HepG2 (cell line): Measurements from ENCODE around the gene CASKIN2. TPM values are rescaled to one million over a fixed set of nuclear protein-coding genes. Genes with fewer than 3 reads are reported as not detected.

Experiments used
- ARID5B ChIP-seq: IDR thresholded peaks from 2 replicates; pipeline ENCODE4 v1.4.0; 2020; ENCODE audit warnings: mild to moderate bottlenecking, missing genetic modification reagents
- CC2D1A ChIP-seq: sonication (generic); formaldehyde crosslinking; IDR thresholded peaks from 2 replicates; pipeline ENCODE4 v1.8.1; 2023; ENCODE audit warnings: mild to moderate bottlenecking, missing genetic modification reagents
- ESRRA ChIP-seq: sonication (generic); formaldehyde crosslinking; IDR thresholded peaks from 2 replicates; pipeline ENCODE4 v1.5.1; 2020; ENCODE audit warnings: mild to moderate bottlenecking, low read depth, missing genetic modification reagents
- FOSL1 ChIP-seq: sonication (generic); formaldehyde crosslinking; IDR thresholded peaks from 2 replicates; pipeline ENCODE4 v1.9.0; 2021; ENCODE audit warnings: missing genetic modification reagents, borderline replicate concordance
- HNF4A ChIP-seq: sonication (generic); formaldehyde crosslinking; IDR thresholded peaks from 2 replicates; pipeline ENCODE4 v1.4.0; 2020; ENCODE audit warnings: missing genetic modification reagents
- KDM6A ChIP-seq: IDR thresholded peaks from 2 replicates; pipeline ENCODE4 v1.6.1; 2016; ENCODE audit warnings: low read depth
- RBM22 ChIP-seq: fragments of 200-400 bp; formaldehyde crosslinking; optimal IDR thresholded peaks from 2 replicates; pipeline ENCODE3; 2017; ENCODE audit warnings: mild to moderate bottlenecking, low read length, moderate library complexity
- SMARCC2 ChIP-seq: fragments of 450-650 bp; IDR thresholded peaks from 2 replicates; pipeline ENCODE4 v1.6.1; 2017; ENCODE audit warnings: antibody characterized with exemption, mild to moderate bottlenecking
- SP2 ChIP-seq: sonication (generic); formaldehyde crosslinking; IDR thresholded peaks from 2 replicates; pipeline ENCODE4 v1.5.1; 2020; ENCODE audit warnings: mild to moderate bottlenecking, missing genetic modification reagents
- ZNF234 ChIP-seq: sonication (generic); formaldehyde crosslinking; conservative IDR thresholded peaks from 2 replicates; pipeline ENCODE4 v1.5.1; 2020; ENCODE audit warnings: mild to moderate bottlenecking, missing genetic modification reagents
- ZNF674 ChIP-seq: sonication (generic); formaldehyde crosslinking; IDR thresholded peaks from 2 replicates; pipeline ENCODE4 v1.5.0; 2020; ENCODE audit warnings: low read depth, mild to moderate bottlenecking, missing genetic modification reagents
- polyA plus RNA-seq, 8 experiments: library from polyadenylated mRNA; depleted of rRNA in 3 of 8; stranded (reverse) in 7 of 8; unstranded in 1 of 8; fragments of >200 nt; fragmentation: Illumina TruSeq in 4 of 8; extraction: Trizol in 4 of 8; gene quantifications; 2 replicates each; pipeline versions ENCODE4 v1.2.1 to v1.2.3, GENCODE V29; 2011 to 2016; ENCODE audit warnings: low read depth in 4 of 8, missing spikeins in 1 of 8, mixed read lengths in 1 of 8; ENCODE audit not compliant: insufficient read depth in 1 of 8
- total RNA-seq, 5 experiments: library from RNA; depleted of rRNA; stranded (reverse); fragments of >200 nt; fragmentation: Illumina TruSeq; extraction: Trizol; gene quantifications; 2 replicates each; pipeline ENCODE4 v1.2.3, GENCODE V29; 2016; ENCODE audit warnings: low read depth in 1 of 5
- TF ChIP-seq, protein P1 (sequence below): sonication (generic); formaldehyde crosslinking; IDR thresholded peaks from 2 replicates; pipeline ENCODE4 v1.4.0; 2020; ENCODE audit warnings: missing genetic modification reagents
- TF ChIP-seq, protein P2 (sequence below): sonication (generic); formaldehyde crosslinking; IDR thresholded peaks from 2 replicates; pipeline ENCODE4 v1.4.0; 2020; ENCODE audit warnings: missing genetic modification reagents
- TF ChIP-seq, protein P3 (sequence below): sonication (generic); formaldehyde crosslinking; IDR thresholded peaks from 2 replicates; pipeline ENCODE4 v1.4.0; 2020; ENCODE audit warnings: mild to moderate bottlenecking, missing genetic modification reagents
- TF ChIP-seq, protein P4 (sequence below): sonication (generic); formaldehyde crosslinking; IDR thresholded peaks from 2 replicates; pipeline ENCODE4 v1.5.0; 2020; ENCODE audit warnings: missing genetic modification reagents, mild to moderate bottlenecking, borderline replicate concordance
- TF ChIP-seq, protein P5 (sequence below): IDR thresholded peaks from 2 replicates; pipeline ENCODE4 v1.6.1; 2016; ENCODE audit warnings: mild to moderate bottlenecking, missing biosample characterization, missing genetic modification reagents

CASKIN2 gene
- total and polyA plus RNA-seq, 2 of the 13 experiments (the other 11 are each of a cell fraction or from before 2014, with no cell fraction given): 5.2 to 7.8 TPM

DNA sequence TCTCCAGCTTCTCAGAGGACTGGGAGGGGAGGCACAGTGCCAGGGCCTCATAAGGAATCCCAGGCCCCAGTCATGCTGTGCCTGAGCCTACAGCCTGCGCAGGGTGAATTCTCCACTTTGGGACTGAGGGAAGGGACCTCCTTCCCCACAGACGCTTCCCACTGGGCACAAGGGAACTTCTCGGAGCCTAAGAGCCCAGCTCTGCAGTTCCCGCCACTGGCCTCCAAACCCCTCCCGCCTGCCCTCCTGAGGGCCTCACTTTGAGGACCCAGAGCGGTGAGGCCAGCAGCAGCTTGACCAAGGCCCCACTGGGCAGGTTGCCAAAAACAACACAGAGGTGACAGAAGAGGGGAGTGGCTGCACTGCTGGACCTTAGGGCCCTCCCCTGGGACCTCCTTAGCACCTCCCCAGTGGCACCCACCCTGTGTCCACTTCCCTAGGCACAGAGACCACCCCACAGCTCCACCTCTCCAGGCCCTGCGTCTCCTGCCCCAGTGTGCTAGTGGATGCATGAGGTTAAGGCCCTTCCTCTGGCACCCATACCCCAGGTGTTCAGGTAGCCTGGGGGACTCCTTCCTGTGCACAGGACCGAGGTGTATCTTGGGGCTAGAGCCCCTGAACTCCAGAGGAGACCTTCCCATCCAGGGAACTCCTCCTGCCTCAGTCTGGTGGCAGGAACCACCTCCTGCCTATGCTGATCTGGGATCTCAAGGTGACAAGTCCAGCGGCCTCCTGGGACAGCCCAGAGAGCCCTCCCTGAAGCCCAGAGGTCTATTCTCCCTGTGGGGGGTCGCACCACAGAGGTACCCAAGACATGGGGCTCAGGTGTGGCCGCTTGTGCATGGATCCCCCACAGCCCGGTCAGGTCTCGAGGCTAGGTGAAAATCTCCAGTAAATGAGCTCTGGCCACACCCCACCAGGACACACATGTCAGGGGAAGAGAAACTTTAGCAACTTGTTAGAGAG lies 3.4 kb downstream of the CASKIN2 start (continued):
- TF ChIP-seq ARID5B (CRISPR knock-in tag) (peak; percentile 87), ZNF234 (no peak), KDM6A (CRISPR knock-in tag) (peak; percentile 96), RBM22 (peak; percentile 30), SMARCC2 (no peak), SP2 (CRISPR knock-in tag) (no peak), CC2D1A (CRISPR knock-in tag) (peak; percentile 90; the same call in 1 of the 2 replicates), ZNF674 (CRISPR knock-in tag) (no peak), HNF4A (CRISPR knock-in tag) (peak; percentile 94), FOSL1 (CRISPR knock-in tag) (no peak), ESRRA (peak; percentile 67; the same call in 1 of the 2 replicates)
- TF ChIP-seq, protein P1, sequence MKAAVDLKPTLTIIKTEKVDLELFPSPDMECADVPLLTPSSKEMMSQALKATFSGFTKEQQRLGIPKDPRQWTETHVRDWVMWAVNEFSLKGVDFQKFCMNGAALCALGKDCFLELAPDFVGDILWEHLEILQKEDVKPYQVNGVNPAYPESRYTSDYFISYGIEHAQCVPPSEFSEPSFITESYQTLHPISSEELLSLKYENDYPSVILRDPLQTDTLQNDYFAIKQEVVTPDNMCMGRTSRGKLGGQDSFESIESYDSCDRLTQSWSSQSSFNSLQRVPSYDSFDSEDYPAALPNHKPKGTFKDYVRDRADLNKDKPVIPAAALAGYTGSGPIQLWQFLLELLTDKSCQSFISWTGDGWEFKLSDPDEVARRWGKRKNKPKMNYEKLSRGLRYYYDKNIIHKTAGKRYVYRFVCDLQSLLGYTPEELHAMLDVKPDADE (CRISPR knock-in tag): no peak
- TF ChIP-seq, protein P2, sequence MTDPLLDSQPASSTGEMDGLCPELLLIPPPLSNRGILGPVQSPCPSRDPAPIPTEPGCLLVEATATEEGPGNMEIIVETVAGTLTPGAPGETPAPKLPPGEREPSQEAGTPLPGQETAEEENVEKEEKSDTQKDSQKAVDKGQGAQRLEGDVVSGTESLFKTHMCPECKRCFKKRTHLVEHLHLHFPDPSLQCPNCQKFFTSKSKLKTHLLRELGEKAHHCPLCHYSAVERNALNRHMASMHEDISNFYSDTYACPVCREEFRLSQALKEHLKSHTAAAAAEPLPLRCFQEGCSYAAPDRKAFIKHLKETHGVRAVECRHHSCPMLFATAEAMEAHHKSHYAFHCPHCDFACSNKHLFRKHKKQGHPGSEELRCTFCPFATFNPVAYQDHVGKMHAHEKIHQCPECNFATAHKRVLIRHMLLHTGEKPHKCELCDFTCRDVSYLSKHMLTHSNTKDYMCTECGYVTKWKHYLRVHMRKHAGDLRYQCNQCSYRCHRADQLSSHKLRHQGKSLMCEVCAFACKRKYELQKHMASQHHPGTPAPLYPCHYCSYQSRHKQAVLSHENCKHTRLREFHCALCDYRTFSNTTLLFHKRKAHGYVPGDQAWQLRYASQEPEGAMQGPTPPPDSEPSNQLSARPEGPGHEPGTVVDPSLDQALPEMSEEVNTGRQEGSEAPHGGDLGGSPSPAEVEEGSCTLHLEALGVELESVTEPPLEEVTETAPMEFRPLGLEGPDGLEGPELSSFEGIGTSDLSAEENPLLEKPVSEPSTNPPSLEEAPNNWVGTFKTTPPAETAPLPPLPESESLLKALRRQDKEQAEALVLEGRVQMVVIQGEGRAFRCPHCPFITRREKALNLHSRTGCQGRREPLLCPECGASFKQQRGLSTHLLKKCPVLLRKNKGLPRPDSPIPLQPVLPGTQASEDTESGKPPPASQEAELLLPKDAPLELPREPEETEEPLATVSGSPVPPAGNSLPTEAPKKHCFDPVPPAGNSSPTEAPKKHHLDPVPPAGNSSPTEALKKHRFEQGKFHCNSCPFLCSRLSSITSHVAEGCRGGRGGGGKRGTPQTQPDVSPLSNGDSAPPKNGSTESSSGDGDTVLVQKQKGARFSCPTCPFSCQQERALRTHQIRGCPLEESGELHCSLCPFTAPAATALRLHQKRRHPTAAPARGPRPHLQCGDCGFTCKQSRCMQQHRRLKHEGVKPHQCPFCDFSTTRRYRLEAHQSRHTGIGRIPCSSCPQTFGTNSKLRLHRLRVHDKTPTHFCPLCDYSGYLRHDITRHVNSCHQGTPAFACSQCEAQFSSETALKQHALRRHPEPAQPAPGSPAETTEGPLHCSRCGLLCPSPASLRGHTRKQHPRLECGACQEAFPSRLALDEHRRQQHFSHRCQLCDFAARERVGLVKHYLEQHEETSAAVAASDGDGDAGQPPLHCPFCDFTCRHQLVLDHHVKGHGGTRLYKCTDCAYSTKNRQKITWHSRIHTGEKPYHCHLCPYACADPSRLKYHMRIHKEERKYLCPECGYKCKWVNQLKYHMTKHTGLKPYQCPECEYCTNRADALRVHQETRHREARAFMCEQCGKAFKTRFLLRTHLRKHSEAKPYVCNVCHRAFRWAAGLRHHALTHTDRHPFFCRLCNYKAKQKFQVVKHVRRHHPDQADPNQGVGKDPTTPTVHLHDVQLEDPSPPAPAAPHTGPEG (CRISPR knock-in tag): peak; percentile 68; the same call in 1 of the 2 replicates
- TF ChIP-seq, protein P3, sequence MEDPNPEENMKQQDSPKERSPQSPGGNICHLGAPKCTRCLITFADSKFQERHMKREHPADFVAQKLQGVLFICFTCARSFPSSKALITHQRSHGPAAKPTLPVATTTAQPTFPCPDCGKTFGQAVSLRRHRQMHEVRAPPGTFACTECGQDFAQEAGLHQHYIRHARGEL (CRISPR knock-in tag): 0 out of 2 replicates have a peak, but pooled peaks have one; percentile 68
- TF ChIP-seq, protein P4, sequence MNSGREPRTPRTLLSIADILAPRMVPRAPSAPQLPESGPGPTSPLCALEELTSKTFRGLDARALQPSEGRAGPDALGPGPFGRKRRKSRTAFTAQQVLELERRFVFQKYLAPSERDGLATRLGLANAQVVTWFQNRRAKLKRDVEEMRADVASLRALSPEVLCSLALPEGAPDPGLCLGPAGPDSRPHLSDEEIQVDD (CRISPR knock-in tag): peak; percentile 44; the same call in 1 of the 2 replicates
- TF ChIP-seq, protein P5, sequence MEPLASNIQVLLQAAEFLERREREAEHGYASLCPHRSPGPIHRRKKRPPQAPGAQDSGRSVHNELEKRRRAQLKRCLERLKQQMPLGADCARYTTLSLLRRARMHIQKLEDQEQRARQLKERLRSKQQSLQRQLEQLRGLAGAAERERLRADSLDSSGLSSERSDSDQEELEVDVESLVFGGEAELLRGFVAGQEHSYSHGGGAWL (CRISPR knock-in tag): peak; percentile 63; the same call in 1 of the 2 replicates
